KMS-11 (cell line): ENCODE measurements around the gene SKAP1.

Experiments
- H2AFZ ChIP-seq: fragments of 200-600 bp; sonication (generic); 2 replicates; pipeline ENCODE4 v1.6.1; 2016; ENCODE audit warnings: antibody characterized with exemption, mixed run types, low read depth
- H3K27ac ChIP-seq: fragments of 200-600 bp; sonication (generic); 2 replicates; pipeline ENCODE4 v1.6.1; 2016; ENCODE audit warnings: mild to moderate bottlenecking, mixed run types
- H3K27me3 ChIP-seq: fragments of 200-600 bp; sonication (generic); 2 replicates; pipeline ENCODE4 v1.6.1; 2017; ENCODE audit warnings: mild to moderate bottlenecking, low read depth, mixed run types, moderate library complexity; ENCODE audit not compliant: insufficient read depth
- H3K36me3 ChIP-seq: fragments of 200-600 bp; sonication (generic); 2 replicates; pipeline ENCODE4 v1.6.1; 2017; ENCODE audit warnings: mild to moderate bottlenecking, mixed run types; ENCODE audit not compliant: insufficient read depth
- H3K4me1 ChIP-seq: fragments of 200-600 bp; sonication (generic); 2 replicates; pipeline ENCODE4 v1.6.1; 2016; ENCODE audit warnings: mild to moderate bottlenecking, low read depth, mixed run types; ENCODE audit not compliant: poor library complexity, severe bottlenecking
- H3K4me2 ChIP-seq: fragments of 200-600 bp; sonication (generic); 2 replicates; pipeline ENCODE4 v1.7.0; 2016; ENCODE audit warnings: mild to moderate bottlenecking, mixed run types
- H3K4me3 ChIP-seq: fragments of 200-600 bp; sonication (generic); IDR thresholded peaks from 2 replicates; pipeline ENCODE4 v1.6.1; 2017; ENCODE audit warnings: low read depth, low read length, mixed read lengths; ENCODE audit not compliant: insufficient read depth
- H3K79me2 ChIP-seq: fragments of 200-600 bp; sonication (generic); 2 replicates; pipeline ENCODE4 v1.6.1; 2016; ENCODE audit warnings: low read depth, mixed run types; ENCODE audit not compliant: insufficient read depth
- H3K9ac ChIP-seq: fragments of 200-600 bp; sonication (generic); 2 replicates; pipeline ENCODE4 v1.6.1; 2016; ENCODE audit warnings: mild to moderate bottlenecking, mixed run types
- H4K20me1 ChIP-seq: fragments of 200-600 bp; sonication (generic); 2 replicates; pipeline ENCODE4 v1.6.1; 2016; ENCODE audit warnings: mild to moderate bottlenecking, mixed run types; ENCODE audit not compliant: insufficient read depth
- TF ChIP-seq, protein P1 (sequence below): fragments of 200-600 bp; sonication (generic); conservative IDR thresholded peaks from 2 replicates; pipeline ENCODE4 v1.6.1; 2017; ENCODE audit warnings: low read depth, mild to moderate bottlenecking, antibody characterized with exemption, low read length, moderate library complexity, mixed read lengths

SKAP1 gene

DNA sequence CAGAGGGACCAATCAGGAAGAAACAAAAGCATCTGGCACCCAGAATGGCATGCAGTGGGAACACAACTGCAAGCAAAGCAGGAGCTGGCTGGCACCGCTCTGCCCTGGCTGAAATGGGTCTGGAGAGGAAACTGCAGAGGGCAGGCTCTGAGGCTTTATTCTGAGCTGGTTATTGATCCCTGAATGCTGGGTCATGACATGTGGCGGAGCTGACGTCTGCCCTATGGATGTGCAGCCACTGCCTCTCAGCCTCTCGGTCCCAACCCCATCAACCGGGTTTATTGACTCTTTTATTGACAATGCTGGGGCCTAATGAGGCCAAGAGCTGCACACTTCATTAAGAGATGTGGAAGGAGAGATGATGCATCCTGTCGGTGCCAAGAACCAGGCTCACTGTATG, 3.9 kb upstream of the SKAP1 start:
- Histone ChIP-seq H3K79me2 (0 out of 2 replicates have a peak, but pooled peaks cover 8% of the 10 kb centered on the region), H3K36me3 (no peaks in the 10 kb centered on the region), H3K4me2 (no peak overlapping the region), H4K20me1 (no peaks in the 10 kb centered on the region), H3K4me3 (no peak overlapping the region), H3K27me3 (no peaks in the 10 kb centered on the region), H3K4me1 (peaks cover 48% of the 10 kb centered on the region), H2AFZ (no peak overlapping the region), H3K27ac (no peak overlapping the region), H3K9ac (no peak overlapping the region)
- TF ChIP-seq, protein P1, sequence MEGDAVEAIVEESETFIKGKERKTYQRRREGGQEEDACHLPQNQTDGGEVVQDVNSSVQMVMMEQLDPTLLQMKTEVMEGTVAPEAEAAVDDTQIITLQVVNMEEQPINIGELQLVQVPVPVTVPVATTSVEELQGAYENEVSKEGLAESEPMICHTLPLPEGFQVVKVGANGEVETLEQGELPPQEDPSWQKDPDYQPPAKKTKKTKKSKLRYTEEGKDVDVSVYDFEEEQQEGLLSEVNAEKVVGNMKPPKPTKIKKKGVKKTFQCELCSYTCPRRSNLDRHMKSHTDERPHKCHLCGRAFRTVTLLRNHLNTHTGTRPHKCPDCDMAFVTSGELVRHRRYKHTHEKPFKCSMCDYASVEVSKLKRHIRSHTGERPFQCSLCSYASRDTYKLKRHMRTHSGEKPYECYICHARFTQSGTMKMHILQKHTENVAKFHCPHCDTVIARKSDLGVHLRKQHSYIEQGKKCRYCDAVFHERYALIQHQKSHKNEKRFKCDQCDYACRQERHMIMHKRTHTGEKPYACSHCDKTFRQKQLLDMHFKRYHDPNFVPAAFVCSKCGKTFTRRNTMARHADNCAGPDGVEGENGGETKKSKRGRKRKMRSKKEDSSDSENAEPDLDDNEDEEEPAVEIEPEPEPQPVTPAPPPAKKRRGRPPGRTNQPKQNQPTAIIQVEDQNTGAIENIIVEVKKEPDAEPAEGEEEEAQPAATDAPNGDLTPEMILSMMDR, result no peak

GRCh38 chr17:48432820-48433775, 3.1 kb upstream of the SKAP1 start:
- peaks cover 48% of the 10 kb centered on the region for H3K4me1 ChIP-seq
- H3K27me3 ChIP-seq, result no peaks in the 10 kb centered on the region

GRCh38 chr17:48429156-48429555, 858 bp downstream of the SKAP1 start:
- H3K27ac ChIP-seq, result no peak overlapping the region
- H3K4me1 ChIP-seq, result peaks cover 53% of the 10 kb centered on the region
- H3K4me2 ChIP-seq, result peak overlapping the region; percentile 98
- no peaks in the 10 kb centered on the region for H3K36me3 ChIP-seq
- TF ChIP-seq, protein P1, result no peak
- H3K9ac ChIP-seq, result peak overlapping the region; percentile 85; the same call in 1 of the 2 replicates
- H3K4me3 ChIP-seq, result no peak overlapping the region
- H3K79me2 ChIP-seq, result peaks cover 23% of the 10 kb centered on the region; the same call in 1 of the 2 replicates
- H4K20me1 ChIP-seq, result no peaks in the 10 kb centered on the region
- peak overlapping the region; percentile 90; the same call in 1 of the 2 replicates for H2AFZ ChIP-seq
- no peaks in the 10 kb centered on the region for H3K27me3 ChIP-seq

More at GRCh38 chr17:48432820-48433775, 3.1 kb upstream of the SKAP1 start:
- Histone ChIP-seq H3K4me2 (no peak overlapping the region), H4K20me1 (no peaks in the 10 kb centered on the region), H3K9ac (no peak overlapping the region), H3K4me3 (no peak overlapping the region), H3K36me3 (no peaks in the 10 kb centered on the region), H3K27ac (no peak overlapping the region), H2AFZ (no peak overlapping the region), H3K79me2 (0 out of 2 replicates have a peak, but pooled peaks cover 12% of the 10 kb centered on the region)
- TF ChIP-seq, protein P1, result no peak

GRCh38 chr17:48427598-48427997, 2.4 kb downstream of the SKAP1 start:
- H3K4me3 ChIP-seq, result no peak overlapping the region
- no peak overlapping the region for H2AFZ ChIP-seq
- no peak overlapping the region for H3K9ac ChIP-seq
- peaks cover 23% of the 10 kb centered on the region; the same call in 1 of the 2 replicates for H3K79me2 ChIP-seq
- TF ChIP-seq, protein P1, result no peak
- H4K20me1 ChIP-seq, result no peaks in the 10 kb centered on the region
- no peaks in the 10 kb centered on the region for H3K36me3 ChIP-seq
- peaks cover 53% of the 10 kb centered on the region for H3K4me1 ChIP-seq
- H3K27ac ChIP-seq, result no peak overlapping the region
- H3K4me2 ChIP-seq, result peak overlapping the region; percentile 98
- no peaks in the 10 kb centered on the region for H3K27me3 ChIP-seq
